DOHH2 (cell line): Measurements from ENCODE around the gene FCRL5.
"Not testable (repeated sequence)": the region's sequence is repeated elsewhere in the genome, so short reads cannot be mapped to it uniquely, and the experiment has no call there.

ENCODE experiments used
- H3F3A ChIP-seq: fragments of 200-600 bp; sonication (generic), shearing (Covaris generic); 2 replicates; pipeline ENCODE4 v1.6.0; 2016; ENCODE audit warnings: antibody characterized with exemption, mild to moderate bottlenecking; ENCODE audit not compliant: control insufficient read depth, insufficient read depth
- H3K27ac ChIP-seq: fragments of 200-600 bp; sonication (generic); 2 replicates; pipeline ENCODE4 v1.5.1; 2014; ENCODE audit warnings: low read depth, mild to moderate bottlenecking, low read length, moderate library complexity
- H3K27me3 ChIP-seq: fragments of 200-600 bp; sonication (generic); 2 replicates; pipeline ENCODE4 v1.6.1; 2014; ENCODE audit warnings: mild to moderate bottlenecking, low read length, mixed read lengths; ENCODE audit not compliant: control insufficient read depth
- H3K36me3 ChIP-seq: fragments of 200-600 bp; sonication (generic); 2 replicates; pipeline ENCODE4 v1.6.1; 2014; ENCODE audit warnings: mild to moderate bottlenecking, low read length, moderate library complexity, mixed read lengths; ENCODE audit not compliant: control insufficient read depth
- H3K4me1 ChIP-seq: fragments of 200-600 bp; sonication (generic); 2 replicates; pipeline ENCODE4 v1.6.1; 2014; ENCODE audit warnings: mild to moderate bottlenecking, low read length, mixed read lengths; ENCODE audit not compliant: control insufficient read depth
- H3K4me2 ChIP-seq: fragments of 200-600 bp; sonication (generic); 2 replicates; pipeline ENCODE4 v1.6.0; 2014; ENCODE audit warnings: mild to moderate bottlenecking, low read length, moderate library complexity
- H3K4me3 ChIP-seq: fragments of 200-600 bp; sonication (generic); 2 replicates; pipeline ENCODE4 v1.5.1; 2014; ENCODE audit warnings: mild to moderate bottlenecking, low read length, mixed read lengths
- H3K79me2 ChIP-seq: fragments of 200-600 bp; sonication (generic); 2 replicates; pipeline ENCODE4 v1.6.1; 2014; ENCODE audit warnings: mild to moderate bottlenecking, low read length, mixed read lengths; ENCODE audit not compliant: control insufficient read depth
- H3K9me2 ChIP-seq: fragments of 200-600 bp; sonication (generic); replicated peaks from 2 replicates; pipeline ENCODE4 v1.6.1; 2014; ENCODE audit warnings: mild to moderate bottlenecking, low read length, mixed read lengths; ENCODE audit not compliant: control insufficient read depth
- H3K9me3 ChIP-seq: fragments of 200-600 bp; sonication (generic); 2 replicates; pipeline ENCODE4 v1.6.1; 2014; ENCODE audit warnings: antibody characterized with exemption, low read length, mixed read lengths; ENCODE audit not compliant: control insufficient read depth, insufficient read depth
- H4K20me1 ChIP-seq: fragments of 200-600 bp; sonication (generic); 2 replicates; pipeline ENCODE4 v1.6.0; 2014; ENCODE audit warnings: low read depth, mild to moderate bottlenecking, antibody characterized with exemption, low read length, moderate library complexity; ENCODE audit not compliant: control insufficient read depth, insufficient read depth
- EZH2phosphoT487 ChIP-seq: fragments of 200-600 bp; sonication (generic); IDR thresholded peaks from 2 replicates; pipeline ENCODE4 v1.6.1; 2017; ENCODE audit warnings: borderline replicate concordance, mild to moderate bottlenecking, antibody characterized with exemption, low read length, moderate library complexity, mixed read lengths
- TF ChIP-seq, protein P1 (sequence below): fragments of 200-600 bp; sonication (generic); IDR thresholded peaks from one replicate; pipeline ENCODE4 v1.5.1; 2014; ENCODE audit warnings: antibody characterized with exemption, mild to moderate bottlenecking, low read depth, low read length; ENCODE audit not compliant: poor library complexity, severe bottlenecking

FCRL5 gene

DNA sequence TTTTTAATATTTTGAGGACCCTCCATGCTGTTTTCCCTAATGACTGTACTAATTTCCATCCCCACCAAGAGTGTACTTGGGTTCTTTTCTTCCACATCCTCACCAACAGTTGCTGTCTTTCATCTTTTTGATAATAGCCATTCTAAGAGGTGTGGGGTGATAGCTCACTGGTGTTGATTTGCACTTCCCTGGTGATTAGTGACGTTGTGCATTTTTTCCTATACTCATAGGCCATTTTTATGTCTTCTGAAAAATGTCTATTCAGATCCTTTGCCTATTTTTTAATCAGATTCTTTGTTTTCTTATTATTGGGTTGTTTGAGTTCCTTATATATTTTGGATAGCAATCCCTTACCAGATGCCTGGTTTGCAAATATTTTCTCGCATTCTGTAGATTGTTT lies 64.2 kb downstream of the FCRL5 start:
- TF ChIP-seq EZH2phosphoT487, result no peak
- TF ChIP-seq, protein P1, sequence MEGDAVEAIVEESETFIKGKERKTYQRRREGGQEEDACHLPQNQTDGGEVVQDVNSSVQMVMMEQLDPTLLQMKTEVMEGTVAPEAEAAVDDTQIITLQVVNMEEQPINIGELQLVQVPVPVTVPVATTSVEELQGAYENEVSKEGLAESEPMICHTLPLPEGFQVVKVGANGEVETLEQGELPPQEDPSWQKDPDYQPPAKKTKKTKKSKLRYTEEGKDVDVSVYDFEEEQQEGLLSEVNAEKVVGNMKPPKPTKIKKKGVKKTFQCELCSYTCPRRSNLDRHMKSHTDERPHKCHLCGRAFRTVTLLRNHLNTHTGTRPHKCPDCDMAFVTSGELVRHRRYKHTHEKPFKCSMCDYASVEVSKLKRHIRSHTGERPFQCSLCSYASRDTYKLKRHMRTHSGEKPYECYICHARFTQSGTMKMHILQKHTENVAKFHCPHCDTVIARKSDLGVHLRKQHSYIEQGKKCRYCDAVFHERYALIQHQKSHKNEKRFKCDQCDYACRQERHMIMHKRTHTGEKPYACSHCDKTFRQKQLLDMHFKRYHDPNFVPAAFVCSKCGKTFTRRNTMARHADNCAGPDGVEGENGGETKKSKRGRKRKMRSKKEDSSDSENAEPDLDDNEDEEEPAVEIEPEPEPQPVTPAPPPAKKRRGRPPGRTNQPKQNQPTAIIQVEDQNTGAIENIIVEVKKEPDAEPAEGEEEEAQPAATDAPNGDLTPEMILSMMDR, result no peak

DNA sequence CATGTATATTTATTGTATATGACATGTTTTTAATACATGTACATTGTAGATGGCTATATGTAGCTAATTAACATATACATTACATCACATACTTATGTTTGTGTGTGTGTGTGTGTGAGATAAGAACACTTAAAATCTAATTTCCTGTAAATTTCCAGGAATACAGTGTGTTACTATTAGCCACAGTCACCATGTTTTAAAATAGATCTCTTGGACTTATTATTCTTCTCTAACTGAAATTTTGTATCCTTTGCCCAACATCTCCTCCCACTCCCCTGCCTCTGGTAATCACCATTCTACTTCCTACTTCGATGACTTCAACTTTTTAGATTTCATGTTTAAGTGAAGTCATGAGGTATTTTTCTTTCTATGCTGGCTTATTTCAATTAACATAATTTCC lies 64.8 kb downstream of the FCRL5 start:
- H4K20me1 ChIP-seq, result no peaks in the 10 kb centered on the region
- H3K4me2 ChIP-seq, result no peak overlapping the region
- no peaks in the 10 kb centered on the region for H3K4me1 ChIP-seq
- H3K27me3 ChIP-seq, result peaks cover 17% of the 10 kb centered on the region
- no peaks in the 10 kb centered on the region for H3K79me2 ChIP-seq
- H3F3A ChIP-seq, result no peaks in the 10 kb centered on the region
- no peaks in the 10 kb centered on the region for H3K9me3 ChIP-seq
- no peak overlapping the region for H3K27ac ChIP-seq
- TF ChIP-seq, protein P1, result no peak
- no peak for TF ChIP-seq EZH2phosphoT487
- H3K36me3 ChIP-seq, result no peaks in the 10 kb centered on the region
- H3K9me2 ChIP-seq, result no peaks in the 10 kb centered on the region
- no peak overlapping the region for H3K4me3 ChIP-seq

More for the DNA sequence above, 64.2 kb downstream of the FCRL5 start:
- H4K20me1 ChIP-seq, result no peaks in the 10 kb centered on the region
- H3K4me2 ChIP-seq, result no peak overlapping the region
- H3K4me1 ChIP-seq, result no peaks in the 10 kb centered on the region
- H3K27ac ChIP-seq, result no peak overlapping the region
- no peaks in the 10 kb centered on the region for H3K79me2 ChIP-seq
- peaks cover 12% of the 10 kb centered on the region; the same call in 1 of the 2 replicates for H3K27me3 ChIP-seq
- H3K9me3 ChIP-seq, result no peaks in the 10 kb centered on the region
- H3K36me3 ChIP-seq, result no peaks in the 10 kb centered on the region
- H3K4me3 ChIP-seq, result no peak overlapping the region
- H3K9me2 ChIP-seq, result no peaks in the 10 kb centered on the region
- no peaks in the 10 kb centered on the region for H3F3A ChIP-seq

GRCh38 chr1:157487096-157487495 lies 65.2 kb downstream of the FCRL5 start:
- H3K79me2 ChIP-seq, result no peaks in the 10 kb centered on the region
- H3K36me3 ChIP-seq, result no peaks in the 10 kb centered on the region
- H3K4me2 ChIP-seq, result no peak overlapping the region
- H3K4me3 ChIP-seq, result no peak overlapping the region
- H3K9me2 ChIP-seq, result no peaks in the 10 kb centered on the region
- H3K27me3 ChIP-seq, result peaks cover 17% of the 10 kb centered on the region
- no peaks in the 10 kb centered on the region for H3K9me3 ChIP-seq
- TF ChIP-seq, protein P1, result no peak
- TF ChIP-seq EZH2phosphoT487, result no peak
- H3F3A ChIP-seq, result no peaks in the 10 kb centered on the region
- no peaks in the 10 kb centered on the region for H3K4me1 ChIP-seq
- H3K27ac ChIP-seq, result no peak overlapping the region
- no peaks in the 10 kb centered on the region for H4K20me1 ChIP-seq

DNA sequence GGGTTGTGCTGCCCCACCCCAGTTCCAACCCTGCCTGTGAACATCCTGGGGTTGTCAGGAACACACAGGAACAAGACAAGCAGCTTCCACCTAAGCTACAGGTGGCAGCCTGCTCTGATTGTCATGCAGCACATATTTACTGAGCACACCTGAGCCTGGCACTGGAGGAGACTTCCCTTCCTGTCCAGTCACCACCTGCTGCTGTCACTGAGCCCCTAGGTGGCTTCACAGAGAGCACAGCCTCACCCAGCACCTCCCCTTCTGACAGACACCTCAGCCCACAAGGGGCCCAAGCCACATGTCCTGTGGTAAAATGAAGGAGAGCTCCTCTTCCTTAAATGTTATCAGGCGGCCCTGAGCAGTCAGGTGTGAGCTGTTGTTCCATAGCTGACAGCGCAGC lies 65.9 kb downstream of the FCRL5 start:
- not testable (repeated sequence) for H3K4me1 ChIP-seq, H3K4me3 ChIP-seq, H3K4me2 ChIP-seq, H3K9me3 ChIP-seq, H3K27ac ChIP-seq, H3K9me2 ChIP-seq, H3K79me2 ChIP-seq, H4K20me1 ChIP-seq, H3K36me3 ChIP-seq, H3F3A ChIP-seq
- H3K27me3 ChIP-seq, result peaks cover 14% of the 10 kb centered on the region
